HPDE6-E6E7 (cell line): ENCODE results near the gene PLAC8L1.
"Not testable (repeated sequence)": the region's sequence is repeated elsewhere in the genome, so short reads cannot be mapped to it uniquely, and the experiment has no call there.

Source experiments
- DNase-seq: peaks from one replicate; pipeline ENCODE4 v3.0.0; 2011; ENCODE audit warnings: missing footprints; ENCODE audit errors: extremely low spot score

The PLAC8L1 gene

GRCh38 chr5:146105477-146105876 is at the start of gene PLAC8L1:
Gene PLAC8L1 (minus strand): TSS chr5:146105577. CDS start chr5:146104311, 1,266 bp downstream.
- no peak for DNase-seq

DNA sequence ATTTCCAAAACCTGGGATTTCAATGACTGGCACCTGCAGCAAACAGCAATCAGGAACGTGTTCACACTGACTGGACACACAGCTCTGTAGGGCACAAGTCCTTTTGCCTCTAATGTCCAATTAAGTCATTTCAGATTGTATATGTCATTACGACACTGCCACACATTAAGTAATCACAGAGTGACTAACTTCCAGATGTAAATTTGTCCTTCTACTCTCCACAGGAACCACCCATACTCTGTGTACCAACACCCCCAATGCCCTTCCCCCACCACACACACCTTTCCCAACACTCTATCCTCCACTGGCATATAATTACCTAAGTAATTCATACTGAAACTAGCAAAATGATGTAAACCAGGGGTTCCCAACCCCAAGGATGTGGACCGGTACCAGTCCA is 46.6 kb upstream of the PLAC8L1 start:
- DNase-seq = no peak

DNA sequence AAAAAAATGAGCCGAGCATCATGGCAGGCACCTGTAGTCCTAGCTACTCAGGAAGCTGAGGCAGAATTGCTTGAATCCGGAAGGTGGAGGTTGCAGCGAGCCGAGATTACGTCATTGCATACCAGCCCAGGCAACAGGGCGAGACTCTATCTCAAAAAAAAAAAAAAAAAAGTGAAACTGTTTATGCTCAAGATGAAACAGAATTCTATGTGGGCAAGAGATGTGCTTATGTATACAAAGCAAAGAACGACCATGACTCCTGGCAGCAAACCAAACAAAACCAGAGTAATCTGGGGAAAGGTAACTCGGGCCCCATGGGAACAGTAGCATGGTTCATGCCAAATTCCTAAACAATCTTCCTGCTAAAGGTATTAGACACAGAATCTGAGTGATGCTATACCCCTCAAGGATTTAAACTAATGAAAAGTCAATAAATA is 32.6 kb upstream of the PLAC8L1 start:
- no peak for DNase-seq

DNA sequence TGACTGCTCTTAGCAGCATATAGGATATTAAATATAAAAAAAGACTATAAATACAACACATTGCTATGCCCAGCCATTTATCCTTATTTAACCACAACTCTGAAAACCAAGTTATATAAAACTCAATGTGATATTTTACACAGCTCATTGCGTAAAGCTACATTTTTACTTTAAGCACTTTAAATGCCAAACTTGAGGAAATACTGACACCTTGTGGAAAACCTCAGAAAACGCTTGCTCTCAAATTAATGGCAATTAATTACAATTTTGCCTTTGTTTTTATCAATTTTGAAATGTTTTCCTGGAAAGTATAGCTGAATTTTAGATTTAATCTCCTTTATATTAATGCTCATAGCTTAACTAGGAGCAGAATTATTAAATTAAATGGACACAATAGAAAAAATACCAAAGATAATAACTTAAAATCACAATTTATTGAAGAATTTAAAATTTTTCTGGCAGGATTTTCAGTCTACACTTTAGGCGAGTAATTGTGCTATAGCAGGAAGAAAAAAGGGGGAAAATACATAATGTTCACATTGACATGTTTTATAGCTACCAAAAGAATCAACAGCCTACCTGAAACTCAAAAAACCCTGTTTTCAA is 25.2 kb upstream of the PLAC8L1 start:
- no peak for DNase-seq

- no peak for DNase-seq
Measured at GRCh38 chr5:146126068-146126467, 20.7 kb upstream of the PLAC8L1 start.

GRCh38 chr5:146124580-146124979 is 19.2 kb upstream of the PLAC8L1 start:
- no peak for DNase-seq

DNA sequence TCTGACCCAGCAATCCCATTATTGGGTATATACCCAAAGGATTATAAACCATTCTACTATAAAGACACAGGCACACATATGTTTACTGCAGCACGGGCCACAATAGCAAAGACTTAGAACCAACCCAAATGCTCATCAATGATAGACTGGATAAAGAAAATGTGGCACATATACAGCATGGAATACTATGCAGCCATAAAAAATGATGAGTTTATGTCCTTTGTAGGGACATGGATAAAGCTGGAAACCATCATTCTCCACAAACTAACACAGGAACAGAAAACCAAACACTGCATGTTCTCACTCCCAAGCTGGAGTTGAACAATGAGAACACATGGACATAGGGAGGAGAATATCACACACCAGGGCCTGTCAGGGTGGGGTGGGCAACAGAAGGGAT is 16.1 kb upstream of the PLAC8L1 start:
- DNase-seq = not testable (repeated sequence)

DNA sequence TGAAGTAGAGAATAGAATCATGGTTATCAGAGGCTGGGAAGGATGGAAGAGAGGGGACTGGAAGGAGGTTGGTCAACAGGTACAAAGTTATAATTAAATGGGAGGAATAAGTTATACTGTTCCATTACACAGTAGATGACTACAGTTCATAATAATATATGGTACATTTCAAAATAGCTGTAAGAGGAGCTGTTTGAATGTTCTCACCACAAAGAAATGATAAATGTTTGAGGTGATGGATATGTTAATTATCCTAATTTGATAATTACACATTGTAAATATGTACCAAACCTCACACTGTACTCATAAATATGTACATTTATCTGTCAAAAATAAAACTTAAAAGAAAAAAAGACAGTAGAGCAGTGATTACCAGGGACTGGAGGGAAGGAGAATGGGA is 12.9 kb upstream of the PLAC8L1 start:
- no peak for DNase-seq

DNA sequence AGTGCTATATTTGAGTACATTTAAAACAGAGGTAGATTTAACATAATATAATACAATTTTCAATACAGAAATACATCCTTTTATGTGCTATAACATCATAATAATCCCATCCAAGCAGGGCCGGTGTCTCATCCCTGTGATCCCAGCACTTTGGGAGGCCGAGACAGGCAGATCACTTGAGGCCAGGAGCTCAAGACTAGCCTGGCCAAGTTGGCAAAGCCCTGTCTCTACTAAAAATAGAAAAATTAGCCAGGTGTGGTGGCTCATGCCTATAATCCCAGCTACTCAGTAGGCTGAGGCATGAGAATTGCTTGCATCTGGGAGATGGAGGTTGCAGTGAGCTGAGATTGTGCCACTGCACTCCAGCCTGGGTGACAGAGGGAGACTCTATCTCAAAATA is 11.8 kb upstream of the PLAC8L1 start:
- DNase-seq = not testable (repeated sequence)

- no peak for DNase-seq
Measured at GRCh38 chr5:146116361-146116760, 11.0 kb upstream of the PLAC8L1 start.

DNA sequence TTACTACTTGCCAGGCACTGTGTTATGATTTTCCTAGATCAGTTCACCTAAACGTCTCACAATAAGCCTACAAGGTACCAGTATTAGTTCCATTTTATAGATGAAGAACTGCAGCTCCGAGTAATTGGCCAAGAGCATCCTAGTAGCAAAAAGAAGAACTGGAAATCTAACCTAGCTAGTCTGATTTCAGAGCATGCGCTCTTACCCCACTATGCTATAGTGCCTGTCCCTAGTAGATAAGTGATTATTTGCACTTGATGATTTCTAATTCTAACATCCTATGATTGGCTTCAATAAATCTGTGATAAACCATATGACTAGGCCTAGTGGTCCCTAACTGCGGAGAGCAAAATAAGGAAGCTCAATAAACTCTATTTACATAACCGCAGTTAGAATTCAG is 7.1 kb upstream of the PLAC8L1 start:
- DNase-seq = no peak

DNA sequence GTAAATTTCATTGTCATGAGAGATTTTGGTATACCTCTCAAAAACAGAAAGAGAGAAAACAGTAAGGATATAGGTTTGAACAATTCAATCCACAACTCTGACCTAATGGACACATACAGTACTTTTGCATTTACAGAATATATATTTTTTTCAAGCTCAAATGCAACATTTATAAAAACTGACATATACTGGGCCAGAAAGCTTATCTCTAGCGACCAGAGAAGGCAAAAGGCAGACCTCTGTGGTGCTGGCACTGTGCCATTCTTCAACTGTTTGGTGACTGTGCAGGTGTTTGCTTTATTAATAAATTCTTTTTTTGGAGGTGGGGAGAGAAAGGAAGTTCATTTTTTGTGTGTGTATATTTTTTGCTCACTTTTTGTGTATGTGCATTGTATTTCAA is 6.0 kb upstream of the PLAC8L1 start:
- no peak for DNase-seq

DNA sequence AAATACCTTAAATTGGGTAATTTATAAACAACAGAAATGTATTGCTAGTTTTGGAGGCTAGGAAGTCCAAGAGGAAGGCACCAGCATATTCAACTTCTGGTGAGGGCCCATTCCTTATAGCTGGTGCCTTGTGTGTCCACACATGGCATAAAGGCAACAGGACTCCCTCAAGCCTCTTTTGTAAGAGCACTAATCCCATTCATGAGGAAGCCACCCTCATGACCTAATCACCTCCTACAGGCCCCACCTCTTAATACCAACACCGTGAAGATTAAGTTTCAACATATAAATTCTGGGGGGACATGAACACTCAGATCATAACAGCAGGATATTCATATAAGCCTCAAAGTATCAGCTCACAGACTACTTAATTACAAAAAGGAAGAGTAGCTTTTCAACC is 4.0 kb upstream of the PLAC8L1 start:
- no peak for DNase-seq

DNA sequence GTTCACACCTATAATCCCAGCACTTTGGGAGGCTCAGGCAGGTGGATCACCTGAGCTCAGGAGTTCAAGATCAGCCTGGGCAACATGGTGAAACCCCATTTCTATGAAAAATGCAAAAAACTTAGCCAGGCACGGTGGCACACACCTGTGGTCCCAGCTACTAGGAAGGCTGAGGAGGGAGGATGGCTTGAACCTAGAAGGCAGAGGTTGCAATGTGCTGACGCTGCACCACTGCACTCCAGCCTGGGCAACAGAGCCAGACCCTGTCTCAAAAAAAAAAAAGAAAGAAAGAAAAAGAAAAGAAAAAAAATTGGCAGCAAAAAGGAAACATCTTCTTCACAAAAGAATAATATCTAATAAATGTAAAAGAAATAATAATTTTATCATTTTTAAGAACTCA is 3.5 kb upstream of the PLAC8L1 start:
- not testable (repeated sequence) for DNase-seq

DNA sequence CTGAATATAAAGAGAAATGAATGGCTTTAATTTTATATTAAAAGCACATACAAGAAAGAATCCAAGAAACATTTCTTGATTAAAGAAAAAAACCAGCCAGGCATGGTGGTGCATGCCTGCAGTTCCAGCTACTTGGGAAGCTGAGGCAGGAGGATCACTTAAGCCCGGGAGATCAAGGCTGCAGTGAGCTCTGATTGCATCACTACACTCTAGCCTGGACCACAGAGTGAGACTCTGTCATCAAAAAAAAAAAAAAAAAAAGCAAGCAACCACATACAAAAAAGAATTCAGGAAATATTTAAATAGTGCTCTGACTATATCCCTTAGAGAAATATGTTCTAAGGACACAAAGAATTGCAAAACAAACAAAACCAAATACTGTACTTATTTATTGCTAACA is 2.5 kb upstream of the PLAC8L1 start:
- DNase-seq = no peak

DNA sequence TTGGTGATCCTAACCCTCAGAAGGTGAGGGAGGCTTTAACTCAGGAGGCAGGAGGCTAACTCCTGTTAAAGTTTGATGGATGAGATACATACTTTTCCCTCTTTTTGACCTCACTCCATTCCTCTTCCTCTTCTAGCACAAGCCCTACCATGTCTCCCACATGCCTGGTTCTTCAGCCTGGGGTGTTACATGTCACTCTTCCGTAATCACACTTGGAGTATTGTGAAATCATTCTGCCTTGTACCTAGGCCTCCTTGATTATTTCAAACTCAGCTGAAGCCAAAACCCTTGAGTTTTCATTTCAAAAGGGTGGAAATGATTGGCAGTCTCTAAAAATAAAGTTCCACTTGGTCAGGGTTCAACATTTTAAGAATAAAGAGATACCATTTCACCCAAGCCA is 1.8 kb downstream of the PLAC8L1 start:
- DNase-seq = peak; percentile 11

- DNase-seq = no peak
Measured at GRCh38 chr5:146101646-146102045, 3.7 kb downstream of the PLAC8L1 start.

DNA sequence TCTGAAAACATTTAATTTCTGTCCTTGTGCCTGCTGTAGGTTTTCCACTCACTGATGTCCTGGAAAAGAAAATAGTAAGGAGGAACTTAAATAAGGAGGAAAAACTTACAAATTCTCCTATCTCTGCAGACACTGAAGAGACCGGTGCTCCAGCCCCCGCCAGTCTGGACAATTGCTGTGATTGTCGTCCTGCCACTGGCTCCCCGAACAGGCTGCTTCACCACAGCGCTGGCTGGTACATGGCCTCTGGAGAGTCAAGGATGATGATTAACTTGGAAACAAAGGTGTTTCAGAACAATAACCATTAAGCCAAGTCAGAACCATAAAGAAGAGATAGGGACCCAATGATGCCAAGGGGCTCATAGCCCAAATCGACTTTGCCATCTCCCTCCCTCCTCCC is 7.3 kb downstream of the PLAC8L1 start:
- no peak for DNase-seq

DNA sequence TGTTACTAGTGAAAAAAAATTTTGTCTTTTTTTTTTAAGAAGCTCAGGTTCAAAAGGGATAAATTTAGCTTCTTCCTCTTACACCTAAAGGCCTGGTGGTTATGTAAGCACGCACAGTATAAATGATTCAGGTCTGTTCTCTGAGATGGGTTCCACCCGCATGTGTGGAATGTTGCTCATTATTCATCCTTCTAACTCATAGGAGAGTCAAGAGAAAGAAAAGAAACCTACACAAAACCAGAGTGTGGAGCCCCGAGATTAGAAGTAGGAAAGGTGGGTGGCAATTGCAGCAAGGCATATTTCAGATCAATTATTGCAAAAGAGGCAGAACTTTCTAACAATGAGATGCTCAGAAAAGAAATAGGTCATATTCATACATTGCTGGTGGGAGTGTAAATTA is 13.5 kb downstream of the PLAC8L1 start:
- peak; percentile 20 for DNase-seq

GRCh38 chr5:146089287-146089686 is 16.1 kb downstream of the PLAC8L1 start:
- DNase-seq = no peak

GRCh38 chr5:146088098-146088497 is 17.3 kb downstream of the PLAC8L1 start:
- DNase-seq = no peak

GRCh38 chr5:146084376-146084775 is 21.0 kb downstream of the PLAC8L1 start:
- no peak for DNase-seq

GRCh38 chr5:146082798-146083197 is 22.6 kb downstream of the PLAC8L1 start:
- no peak for DNase-seq

GRCh38 chr5:146081556-146081955 is 23.8 kb downstream of the PLAC8L1 start:
- no peak for DNase-seq
